GM23338 (cell line): Measurements from ENCODE around the gene TAF3. TPM values are rescaled to one million over a fixed set of nuclear protein-coding genes. Genes with fewer than 3 reads are reported as not detected.

Experiments used
- ATAC-seq: fragments of 200-7000 bp; cut with Tn5 transposase; 3 replicates; pipeline ENCODE4 v1.9.1; 2020
- DNase-seq: peaks from one replicate; pipeline ENCODE4 v3.0.0-alpha.2; 2015; ENCODE audit warnings: low spot score
- H2AFZ ChIP-seq: fragments of 200-600 bp; sonication (generic); 2 replicates; pipeline ENCODE4 v1.8.0; 2016; ENCODE audit warnings: antibody characterized with exemption, mild to moderate bottlenecking, moderate library complexity
- H3F3A ChIP-seq: fragments of 200-600 bp; sonication (generic); replicated peaks from 2 replicates; pipeline ENCODE4 v1.8.0; 2017; ENCODE audit warnings: antibody characterized with exemption, mixed run types, low read depth
- H3K27ac ChIP-seq: fragments of 200-600 bp; sonication (generic); 2 replicates; pipeline ENCODE4 v1.6.1; 2016; ENCODE audit warnings: low read depth
- H3K27me3 ChIP-seq: fragments of 200-600 bp; sonication (generic); 2 replicates; pipeline ENCODE4 v1.8.0; 2016; ENCODE audit warnings: mild to moderate bottlenecking, mixed run types, moderate library complexity; ENCODE audit not compliant: insufficient read depth
- H3K36me3 ChIP-seq: fragments of 200-600 bp; sonication (generic); 2 replicates; pipeline ENCODE4 v1.8.0; 2016; ENCODE audit warnings: mild to moderate bottlenecking; ENCODE audit not compliant: insufficient read depth
- H3K4me1 ChIP-seq: fragments of 200-600 bp; sonication (generic); 2 replicates; pipeline ENCODE4 v1.8.0; 2016; ENCODE audit warnings: mild to moderate bottlenecking, moderate library complexity; ENCODE audit not compliant: insufficient read depth
- H3K4me2 ChIP-seq: fragments of 200-600 bp; sonication (generic); 2 replicates; pipeline ENCODE4 v1.7.1; 2017; ENCODE audit warnings: mixed run types
- H3K4me3 ChIP-seq: fragments of 200-600 bp; sonication (generic); 2 replicates; pipeline ENCODE4 v1.6.1; 2016; ENCODE audit warnings: mixed run types
- H3K79me2 ChIP-seq: fragments of 200-600 bp; sonication (generic); replicated peaks from 2 replicates; pipeline ENCODE4 v1.8.0; 2017; ENCODE audit warnings: mild to moderate bottlenecking; ENCODE audit not compliant: insufficient read depth
- H3K9me2 ChIP-seq: fragments of 200-600 bp; sonication (generic); 2 replicates; pipeline ENCODE4 v1.8.0; 2017; ENCODE audit not compliant: insufficient read depth
- H4K20me1 ChIP-seq: fragments of 200-600 bp; sonication (generic); replicated peaks from 2 replicates; pipeline ENCODE4 v1.8.0; 2017; ENCODE audit warnings: mild to moderate bottlenecking; ENCODE audit not compliant: insufficient read depth
- H3K27ac Mint-ChIP-seq: 2 replicates; pipeline ENCODE4 v1.8.0; 2020; ENCODE audit warnings: inconsistent platforms, mild to moderate bottlenecking, moderate library complexity, mixed read lengths
- H3K27me3 Mint-ChIP-seq: 3 replicates; pipeline ENCODE4 v1.8.0; 2022; ENCODE audit warnings: low read depth, mild to moderate bottlenecking, moderate library complexity, mixed read lengths, inconsistent platforms; ENCODE audit not compliant: insufficient read depth, poor library complexity
- H3K36me3 Mint-ChIP-seq: 3 replicates; pipeline ENCODE4 v1.8.0; 2021; ENCODE audit warnings: low read depth, mild to moderate bottlenecking, inconsistent platforms, moderate library complexity, mixed read lengths
- H3K4me1 Mint-ChIP-seq: 3 replicates; pipeline ENCODE4 v1.8.0; 2020; ENCODE audit warnings: mild to moderate bottlenecking, inconsistent platforms, mixed read lengths
- H3K4me3 Mint-ChIP-seq: 3 replicates; pipeline ENCODE4 v1.8.0; 2021; ENCODE audit warnings: moderate library complexity, mild to moderate bottlenecking, inconsistent platforms, mixed read lengths
- H3K9me3 Mint-ChIP-seq: 3 replicates; pipeline ENCODE4 v1.8.0; 2020; ENCODE audit warnings: moderate library complexity, mild to moderate bottlenecking, inconsistent platforms, mixed read lengths
- EZH2 ChIP-seq: fragments of 200-600 bp; sonication (generic); IDR thresholded peaks from one replicate; pipeline ENCODE4 v1.8.0; 2017; ENCODE audit warnings: antibody characterized with exemption, mild to moderate bottlenecking, low read depth; ENCODE audit not compliant: unreplicated experiment
- JUNB ChIP-seq: IDR thresholded peaks from one replicate; pipeline ENCODE4 v1.6.1; 2016; ENCODE audit warnings: antibody characterized with exemption; ENCODE audit not compliant: unreplicated experiment
- NANOG ChIP-seq: IDR thresholded peaks from 2 replicates; pipeline ENCODE4 v1.6.1; 2016; ENCODE audit warnings: antibody characterized with exemption, borderline replicate concordance
- POLR2AphosphoS5 ChIP-seq: IDR thresholded peaks from 2 replicates; pipeline ENCODE4 v1.6.1; 2016; ENCODE audit warnings: antibody characterized with exemption, low read depth
- STAT1 ChIP-seq: IDR thresholded peaks from one replicate; pipeline ENCODE4 v1.6.1; 2016; ENCODE audit warnings: antibody characterized with exemption; ENCODE audit not compliant: unreplicated experiment
- ZNF114 ChIP-seq: fragments of 250-450 bp; sonication (Bioruptor Pico); IDR thresholded peaks from 2 replicates; pipeline ENCODE4 v1.5.0; 2020; ENCODE audit warnings: mild to moderate bottlenecking, moderate library complexity
- polyA plus RNA-seq: library from polyadenylated mRNA; unstranded; fragments of >200 nt; fragmentation: Nextera tagmentation; extraction: Ambion mirVana; gene quantifications from 2 replicates; pipeline ENCODE4 v1.2.1, GENCODE V29; 2016
- total RNA-seq: library from RNA; depleted of rRNA; stranded (reverse); fragments of >200 nt; shearing (Covaris generic); gene quantifications from 2 replicates; pipeline ENCODE4 v1.2.3, GENCODE V29; 2014
- TF ChIP-seq, protein P1 (sequence below): fragments of 250-450 bp; sonication (Bioruptor Pico); IDR thresholded peaks from 2 replicates; pipeline ENCODE4 v1.5.0; 2020; ENCODE audit warnings: mild to moderate bottlenecking, moderate library complexity
- TF ChIP-seq, protein P2 (sequence below): IDR thresholded peaks from 2 replicates; pipeline ENCODE4 v1.6.1; 2016; ENCODE audit warnings: antibody characterized with exemption

Gene TAF3
- total and polyA plus RNA-seq, 2 experiments from 2014 or later = 6.4 to 15.2 TPM

DNA sequence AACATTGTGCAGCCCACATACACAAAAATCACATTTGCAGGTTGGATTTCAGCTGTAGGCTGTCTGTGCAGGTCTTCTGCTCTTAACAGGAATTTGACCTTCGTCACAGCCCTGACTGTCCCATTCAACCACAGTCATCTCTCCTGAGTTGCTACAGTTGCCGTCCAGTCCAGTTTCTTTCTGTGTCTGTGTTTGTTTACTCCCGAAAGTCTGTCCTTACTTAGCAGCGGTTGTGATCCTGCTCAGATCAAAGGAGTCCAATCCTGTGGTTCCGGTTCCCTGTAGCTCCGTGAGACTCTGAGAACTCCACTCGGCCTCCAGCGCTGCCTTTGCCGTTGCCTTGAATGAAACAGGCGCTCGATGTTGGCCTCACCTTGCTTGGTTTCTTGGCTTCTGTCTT is 124.6 kb downstream of the TAF3 start:
- peak overlapping the region; percentile 84; the same call in 1 of the 2 replicates for H3K27ac Mint-ChIP-seq
- Histone ChIP-seq H3K4me1 (peaks cover 30% of the 10 kb centered on the region), H3K9me2 (no peaks in the 10 kb centered on the region), H3K79me2 (peaks cover 9% of the 10 kb centered on the region; the same call in 1 of the 2 replicates), H3K4me3 (no peak overlapping the region), H2AFZ (no peak overlapping the region), H4K20me1 (no peaks in the 10 kb centered on the region), H3K27me3 (no peaks in the 10 kb centered on the region), H3K27ac (peak overlapping the region; percentile 42), H3F3A (no peaks in the 10 kb centered on the region), H3K4me2 (peak overlapping the region; percentile 1; the same call in 1 of the 2 replicates), H3K36me3 (no peaks in the 10 kb centered on the region)
- no peaks in the 10 kb centered on the region; the same call in 2 of the 3 replicates for H3K9me3 Mint-ChIP-seq
- peaks cover 41% of the 10 kb centered on the region for H3K4me1 Mint-ChIP-seq
- DNase-seq (peak; percentile 26), ATAC-seq (peak; percentile 46)
- TF ChIP-seq POLR2AphosphoS5 (no peak), NANOG (no peak), JUNB (no peak), EZH2 (no peak), ZNF114 (CRISPR knock-in tag) (no peak), STAT1 (no peak)
- TF ChIP-seq, protein P1, sequence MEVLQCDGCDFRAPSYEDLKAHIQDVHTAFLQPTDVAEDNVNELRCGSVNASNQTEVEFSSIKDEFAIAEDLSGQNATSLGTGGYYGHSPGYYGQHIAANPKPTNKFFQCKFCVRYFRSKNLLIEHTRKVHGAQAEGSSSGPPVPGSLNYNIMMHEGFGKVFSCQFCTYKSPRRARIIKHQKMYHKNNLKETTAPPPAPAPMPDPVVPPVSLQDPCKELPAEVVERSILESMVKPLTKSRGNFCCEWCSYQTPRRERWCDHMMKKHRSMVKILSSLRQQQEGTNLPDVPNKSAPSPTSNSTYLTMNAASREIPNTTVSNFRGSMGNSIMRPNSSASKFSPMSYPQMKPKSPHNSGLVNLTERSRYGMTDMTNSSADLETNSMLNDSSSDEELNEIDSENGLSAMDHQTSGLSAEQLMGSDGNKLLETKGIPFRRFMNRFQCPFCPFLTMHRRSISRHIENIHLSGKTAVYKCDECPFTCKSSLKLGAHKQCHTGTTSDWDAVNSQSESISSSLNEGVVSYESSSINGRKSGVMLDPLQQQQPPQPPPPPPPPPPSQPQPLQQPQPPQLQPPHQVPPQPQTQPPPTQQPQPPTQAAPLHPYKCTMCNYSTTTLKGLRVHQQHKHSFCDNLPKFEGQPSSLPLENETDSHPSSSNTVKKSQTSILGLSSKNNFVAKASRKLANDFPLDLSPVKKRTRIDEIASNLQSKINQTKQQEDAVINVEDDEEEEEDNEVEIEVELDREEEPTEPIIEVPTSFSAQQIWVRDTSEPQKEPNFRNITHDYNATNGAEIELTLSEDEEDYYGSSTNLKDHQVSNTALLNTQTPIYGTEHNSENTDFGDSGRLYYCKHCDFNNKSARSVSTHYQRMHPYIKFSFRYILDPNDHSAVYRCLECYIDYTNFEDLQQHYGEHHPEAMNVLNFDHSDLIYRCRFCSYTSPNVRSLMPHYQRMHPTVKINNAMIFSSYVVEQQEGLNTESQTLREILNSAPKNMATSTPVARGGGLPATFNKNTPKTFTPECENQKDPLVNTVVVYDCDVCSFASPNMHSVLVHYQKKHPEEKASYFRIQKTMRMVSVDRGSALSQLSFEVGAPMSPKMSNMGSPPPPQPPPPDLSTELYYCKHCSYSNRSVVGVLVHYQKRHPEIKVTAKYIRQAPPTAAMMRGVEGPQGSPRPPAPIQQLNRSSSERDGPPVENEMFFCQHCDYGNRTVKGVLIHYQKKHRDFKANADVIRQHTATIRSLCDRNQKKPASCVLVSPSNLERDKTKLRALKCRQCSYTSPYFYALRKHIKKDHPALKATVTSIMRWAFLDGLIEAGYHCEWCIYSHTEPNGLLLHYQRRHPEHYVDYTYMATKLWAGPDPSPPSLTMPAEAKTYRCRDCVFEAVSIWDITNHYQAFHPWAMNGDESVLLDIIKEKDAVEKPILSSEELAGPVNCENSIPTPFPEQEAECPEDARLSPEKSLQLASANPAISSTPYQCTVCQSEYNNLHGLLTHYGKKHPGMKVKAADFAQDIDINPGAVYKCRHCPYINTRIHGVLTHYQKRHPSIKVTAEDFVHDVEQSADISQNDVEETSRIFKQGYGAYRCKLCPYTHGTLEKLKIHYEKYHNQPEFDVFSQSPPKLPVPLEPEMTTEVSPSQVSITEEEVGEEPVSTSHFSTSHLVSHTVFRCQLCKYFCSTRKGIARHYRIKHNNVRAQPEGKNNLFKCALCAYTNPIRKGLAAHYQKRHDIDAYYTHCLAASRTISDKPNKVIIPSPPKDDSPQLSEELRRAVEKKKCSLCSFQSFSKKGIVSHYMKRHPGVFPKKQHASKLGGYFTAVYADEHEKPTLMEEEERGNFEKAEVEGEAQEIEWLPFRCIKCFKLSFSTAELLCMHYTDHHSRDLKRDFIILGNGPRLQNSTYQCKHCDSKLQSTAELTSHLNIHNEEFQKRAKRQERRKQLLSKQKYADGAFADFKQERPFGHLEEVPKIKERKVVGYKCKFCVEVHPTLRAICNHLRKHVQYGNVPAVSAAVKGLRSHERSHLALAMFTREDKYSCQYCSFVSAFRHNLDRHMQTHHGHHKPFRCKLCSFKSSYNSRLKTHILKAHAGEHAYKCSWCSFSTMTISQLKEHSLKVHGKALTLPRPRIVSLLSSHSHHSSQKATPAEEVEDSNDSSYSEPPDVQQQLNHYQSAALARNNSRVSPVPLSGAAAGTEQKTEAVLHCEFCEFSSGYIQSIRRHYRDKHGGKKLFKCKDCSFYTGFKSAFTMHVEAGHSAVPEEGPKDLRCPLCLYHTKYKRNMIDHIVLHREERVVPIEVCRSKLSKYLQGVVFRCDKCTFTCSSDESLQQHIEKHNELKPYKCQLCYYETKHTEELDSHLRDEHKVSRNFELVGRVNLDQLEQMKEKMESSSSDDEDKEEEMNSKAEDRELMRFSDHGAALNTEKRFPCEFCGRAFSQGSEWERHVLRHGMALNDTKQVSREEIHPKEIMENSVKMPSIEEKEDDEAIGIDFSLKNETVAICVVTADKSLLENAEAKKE (CRISPR knock-in tag) = no peak
- TF ChIP-seq, protein P2, sequence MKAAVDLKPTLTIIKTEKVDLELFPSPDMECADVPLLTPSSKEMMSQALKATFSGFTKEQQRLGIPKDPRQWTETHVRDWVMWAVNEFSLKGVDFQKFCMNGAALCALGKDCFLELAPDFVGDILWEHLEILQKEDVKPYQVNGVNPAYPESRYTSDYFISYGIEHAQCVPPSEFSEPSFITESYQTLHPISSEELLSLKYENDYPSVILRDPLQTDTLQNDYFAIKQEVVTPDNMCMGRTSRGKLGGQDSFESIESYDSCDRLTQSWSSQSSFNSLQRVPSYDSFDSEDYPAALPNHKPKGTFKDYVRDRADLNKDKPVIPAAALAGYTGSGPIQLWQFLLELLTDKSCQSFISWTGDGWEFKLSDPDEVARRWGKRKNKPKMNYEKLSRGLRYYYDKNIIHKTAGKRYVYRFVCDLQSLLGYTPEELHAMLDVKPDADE = no peak
- no peaks in the 10 kb centered on the region for H3K36me3 Mint-ChIP-seq
- H3K27me3 Mint-ChIP-seq = peaks cover 11% of the 10 kb centered on the region
- no peak overlapping the region for H3K4me3 Mint-ChIP-seq
